Right hindlimb (tissue), 1 donor: ENCODE measurements around the gene CFAP221.
"Not testable (repeated sequence)": the region's sequence is repeated elsewhere in the genome, so short reads cannot be mapped to it uniquely, and the experiment has no call there.

Experiments used
- DNase-seq: peaks from one replicate; pipeline ENCODE4 v3.0.0-alpha.2; 2018

CFAP221 gene

DNA sequence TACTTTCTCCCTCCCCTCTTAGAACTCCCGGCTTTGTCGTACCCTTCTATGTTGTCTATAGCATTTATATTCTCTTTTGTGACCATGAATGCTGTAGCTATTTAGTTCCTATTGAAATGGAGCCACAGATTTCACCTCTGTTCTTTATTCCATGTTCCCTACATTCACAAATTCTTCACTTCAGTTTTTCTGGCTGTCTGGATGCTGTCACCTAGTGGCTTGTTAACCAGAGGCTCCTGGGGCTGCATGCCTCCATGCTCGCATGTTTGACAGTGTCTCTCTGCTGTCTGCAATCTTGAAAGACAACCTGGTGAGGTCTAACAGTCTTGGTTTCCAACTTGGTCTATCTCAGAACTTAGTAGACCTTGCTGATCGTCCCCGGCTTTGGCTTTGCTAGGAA is 48.2 kb downstream of the CFAP221 start:
- no peak for DNase-seq

DNA sequence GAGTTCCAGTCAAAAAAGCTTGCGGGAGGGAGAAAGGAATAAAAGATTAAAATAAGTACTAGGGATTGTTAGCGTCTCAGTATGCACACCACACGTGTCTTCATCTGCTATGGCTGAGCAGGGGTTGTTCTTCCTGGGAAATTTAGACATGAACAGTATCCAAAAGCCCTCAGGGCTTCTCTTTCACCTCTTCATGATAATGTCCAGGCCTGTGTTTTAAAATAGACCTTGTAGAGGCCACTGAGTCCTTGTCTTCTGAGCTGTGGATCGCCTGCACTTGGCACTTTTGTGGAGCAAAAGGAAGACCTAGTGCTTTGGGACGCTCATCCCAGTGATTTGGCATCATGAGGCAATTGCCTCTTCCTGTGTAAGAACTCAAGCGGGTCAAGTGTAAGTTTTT is 52.4 kb downstream of the CFAP221 start:
- DNase-seq = no peak

GRCh38 chr2:119598596-119599263 is 54.5 kb downstream of the CFAP221 start:
- peak; percentile 74 for DNase-seq

DNA sequence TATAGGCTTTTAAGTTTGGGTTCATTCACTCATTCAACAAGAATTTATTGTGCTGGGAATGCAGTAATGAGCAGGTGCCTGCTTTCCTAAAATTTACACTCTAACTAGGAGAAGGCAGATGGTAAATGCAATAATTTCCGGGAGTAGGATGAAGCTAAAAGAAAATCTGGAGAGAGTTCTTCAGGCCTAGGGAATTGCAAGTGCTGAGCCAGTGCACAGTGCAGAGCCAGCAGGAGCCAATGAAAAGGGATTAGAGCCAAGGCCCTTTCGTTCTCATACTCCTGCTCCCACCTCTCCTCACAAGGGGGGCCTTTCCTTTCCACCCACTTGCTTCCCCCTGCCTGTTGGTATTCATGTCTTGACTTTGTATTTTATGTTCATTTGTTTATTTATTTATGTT is 55.1 kb downstream of the CFAP221 start:
- DNase-seq = no peak

- no peak for DNase-seq
Observed at GRCh38 chr2:119605096-119605495, 60.8 kb downstream of the CFAP221 start.

DNA sequence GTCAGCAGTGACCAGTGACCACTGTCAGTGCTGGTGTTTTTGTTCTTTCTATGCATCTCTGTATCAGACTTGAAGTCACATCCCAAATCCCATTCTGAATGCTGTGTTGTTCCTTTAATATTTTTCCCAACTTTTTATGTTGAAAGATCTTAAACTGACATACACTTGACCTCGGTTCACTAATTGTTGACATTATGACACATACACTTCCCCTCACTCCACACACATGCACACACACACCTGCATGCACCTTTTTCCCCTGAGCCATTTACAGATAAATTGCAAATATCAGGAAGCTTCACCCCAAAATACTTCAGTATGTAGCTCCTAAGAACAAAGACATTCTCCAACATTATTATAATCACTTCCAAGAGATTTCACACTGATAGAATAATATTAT is 62.4 kb downstream of the CFAP221 start:
- no peak for DNase-seq

- no peak for DNase-seq
Observed at GRCh38 chr2:119608553-119608952, 64.3 kb downstream of the CFAP221 start.

GRCh38 chr2:119609337-119609736 is 65.1 kb downstream of the CFAP221 start:
- DNase-seq = no peak

- not testable (repeated sequence) for DNase-seq
Observed at GRCh38 chr2:119614140-119614539, 69.9 kb downstream of the CFAP221 start.

GRCh38 chr2:119616421-119616820 is 72.2 kb downstream of the CFAP221 start:
- no peak for DNase-seq

DNA sequence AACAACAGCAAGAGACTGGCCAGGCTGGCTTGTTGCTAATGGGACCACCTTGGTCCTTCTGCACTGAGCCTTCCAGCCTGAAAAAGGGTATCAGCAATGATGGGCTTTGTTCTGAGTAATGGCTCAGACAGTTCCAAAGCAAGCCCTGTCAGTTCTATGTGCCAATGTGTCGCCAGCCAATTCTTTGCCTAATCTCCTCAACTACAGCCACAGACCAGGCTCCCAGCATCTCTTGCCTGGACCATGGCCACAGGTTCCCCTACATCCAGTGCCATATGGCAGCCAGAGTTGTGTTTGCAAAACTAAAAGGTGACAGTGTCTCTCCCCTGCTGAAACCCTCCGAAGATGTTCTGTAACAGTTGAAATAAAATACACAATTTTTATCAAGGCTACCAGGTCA is 73.2 kb downstream of the CFAP221 start:
- DNase-seq = no peak

DNA sequence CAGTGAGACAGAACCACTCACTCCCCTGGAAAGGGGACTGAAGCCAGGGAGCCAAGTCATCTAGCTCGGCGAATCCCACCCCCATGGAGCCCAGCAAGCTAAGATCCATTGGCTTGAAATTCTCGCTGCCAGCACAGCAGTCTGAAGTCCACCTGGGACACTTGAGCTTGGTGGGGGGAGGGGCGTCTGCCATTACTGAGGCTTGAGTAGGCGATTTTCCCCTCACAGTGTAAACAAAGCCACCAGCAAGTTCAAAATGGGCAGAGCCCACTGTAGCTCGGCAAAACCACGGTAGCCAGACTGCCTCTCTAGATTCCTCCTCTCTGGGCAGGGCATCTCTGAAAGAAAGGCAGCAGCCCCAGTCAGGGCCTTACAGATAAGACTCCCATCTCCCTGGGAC is 74.5 kb downstream of the CFAP221 start:
- not testable (repeated sequence) for DNase-seq

GRCh38 chr2:119625226-119625625 is 81.0 kb downstream of the CFAP221 start:
- DNase-seq = no peak

DNA sequence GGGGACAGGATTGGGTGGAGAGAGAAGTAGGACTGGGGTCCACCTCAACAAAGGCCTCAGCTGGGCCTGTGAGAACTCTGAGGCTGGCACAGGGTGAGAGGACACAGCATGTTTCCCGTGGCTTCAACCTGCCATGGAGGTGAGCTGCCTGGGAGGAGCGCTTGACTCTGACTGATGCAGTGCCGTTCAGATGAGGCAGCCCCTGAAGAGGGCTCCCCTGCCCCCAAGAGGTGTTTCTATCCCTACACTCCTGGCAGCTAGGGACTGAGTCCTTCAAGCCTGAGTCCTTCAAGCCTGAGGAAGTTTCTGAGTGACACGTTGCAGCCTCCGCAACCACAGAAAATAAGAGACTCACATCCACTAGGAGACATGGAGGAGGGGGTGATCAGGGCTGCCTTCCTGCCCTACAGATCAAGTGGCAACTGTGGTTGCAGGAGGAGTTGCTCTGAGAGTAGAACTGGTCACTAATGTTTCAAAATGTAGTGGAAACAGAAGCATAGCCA is 85.1 kb downstream of the CFAP221 start:
- DNase-seq = no peak

- no peak for DNase-seq
Observed at GRCh38 chr2:119630121-119630520, 85.9 kb downstream of the CFAP221 start.

DNA sequence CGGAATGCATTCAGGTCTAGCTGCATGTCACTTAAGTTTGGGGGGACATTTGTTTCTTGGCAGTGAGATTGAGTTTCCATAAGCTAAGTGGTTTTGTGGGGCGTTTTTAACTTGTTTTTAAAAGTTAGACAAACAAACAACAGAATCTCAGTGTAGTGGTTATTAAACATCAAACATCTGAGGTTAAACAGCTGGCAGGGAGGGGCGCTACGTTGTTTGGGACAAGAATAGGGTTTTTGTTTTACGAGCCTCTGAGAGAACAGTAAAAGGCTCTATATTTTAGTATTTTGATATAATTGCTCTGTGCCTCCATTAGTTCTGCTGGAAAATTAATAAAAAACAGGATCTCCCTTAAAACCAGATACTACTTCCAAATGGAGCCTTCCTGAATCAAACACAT is 93.1 kb downstream of the CFAP221 start:
- DNase-seq = no peak

- DNase-seq = no peak
Observed at GRCh38 chr2:119638246-119638645, 94.0 kb downstream of the CFAP221 start.

GRCh38 chr2:119638685-119639554 is 94.7 kb downstream of the CFAP221 start:
- no peak for DNase-seq

- DNase-seq = peak; percentile 82
Observed at GRCh38 chr2:119641562-119642258, 97.5 kb downstream of the CFAP221 start.

DNA sequence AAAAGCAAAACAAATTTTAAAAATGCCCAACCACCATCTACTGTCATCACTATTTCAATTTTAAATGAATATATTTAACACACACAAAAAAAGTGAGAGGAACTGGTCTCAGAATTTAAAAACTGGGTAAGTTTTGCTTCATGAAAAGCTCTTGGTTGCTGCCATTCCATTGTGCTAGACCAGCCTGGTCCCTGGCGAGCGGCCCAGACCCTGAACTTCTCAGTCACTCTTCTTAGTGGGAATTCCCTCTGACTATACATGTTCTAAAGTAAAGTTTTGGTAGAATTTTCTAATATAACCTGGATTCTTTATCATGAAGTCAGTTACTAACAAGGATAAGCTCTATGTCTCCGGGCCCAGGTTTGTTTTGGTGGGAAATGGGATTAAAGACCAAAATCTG is 99.9 kb downstream of the CFAP221 start:
- no peak for DNase-seq

GRCh38 chr2:119645173-119645855 is 101.1 kb downstream of the CFAP221 start:
- no peak for DNase-seq

GRCh38 chr2:119646149-119646548 is 101.9 kb downstream of the CFAP221 start:
- DNase-seq = no peak
